Left hindlimb (tissue), 1 donor: ENCODE data around the gene SLAMF7.

Experiments
- DNase-seq: peaks from one replicate; pipeline ENCODE4 v3.0.0-alpha.2; 2018

Gene SLAMF7

GRCh38 chr1:160747717-160748116 is 8.7 kb downstream of the SLAMF7 start:
- DNase-seq = no peak

DNA sequence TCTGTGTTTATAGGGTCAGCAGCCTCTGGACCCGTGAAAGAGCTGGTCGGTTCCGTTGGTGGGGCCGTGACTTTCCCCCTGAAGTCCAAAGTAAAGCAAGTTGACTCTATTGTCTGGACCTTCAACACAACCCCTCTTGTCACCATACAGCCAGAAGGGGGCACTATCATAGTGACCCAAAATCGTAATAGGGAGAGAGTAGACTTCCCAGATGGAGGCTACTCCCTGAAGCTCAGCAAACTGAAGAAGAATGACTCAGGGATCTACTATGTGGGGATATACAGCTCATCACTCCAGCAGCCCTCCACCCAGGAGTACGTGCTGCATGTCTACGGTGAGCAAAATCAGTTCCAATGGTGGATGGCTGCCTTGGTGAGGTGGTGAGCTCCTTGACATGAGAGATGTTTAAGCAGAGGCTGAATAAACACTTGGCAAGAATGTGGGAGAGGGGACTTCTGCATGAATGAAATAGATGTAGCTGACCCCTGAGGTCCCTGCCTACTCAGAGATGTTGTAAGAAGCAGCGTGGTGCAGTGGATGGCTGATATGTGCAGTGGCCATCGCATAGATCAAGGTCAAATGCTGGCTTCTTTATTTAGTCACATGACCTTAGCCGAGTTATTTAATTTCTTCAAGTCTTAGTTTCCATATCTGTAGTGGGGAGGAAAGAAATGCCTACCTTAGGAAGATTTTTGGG is 9.3 kb downstream of the SLAMF7 start:
- no peak for DNase-seq

GRCh38 chr1:160748878-160749269 is 9.8 kb downstream of the SLAMF7 start:
- no peak for DNase-seq

DNA sequence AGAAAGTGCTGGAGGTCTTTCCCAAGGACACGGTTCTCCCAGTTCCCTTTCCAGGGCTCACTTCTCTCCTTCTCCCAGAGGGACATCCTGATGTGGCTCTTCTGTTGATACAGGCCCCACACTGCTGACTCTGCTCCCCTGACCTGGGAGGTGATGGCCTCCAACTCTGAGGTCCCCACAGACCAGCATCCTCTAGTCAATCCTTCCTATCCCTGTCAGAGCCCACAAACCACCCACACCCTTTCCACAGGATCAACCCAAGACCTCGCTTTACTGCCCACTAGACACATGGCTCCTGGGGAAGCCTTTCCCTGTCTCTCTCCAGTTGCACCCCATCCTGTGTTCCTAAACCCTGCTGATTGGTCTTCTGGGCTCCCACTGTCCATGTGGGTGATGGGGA is 11.6 kb downstream of the SLAMF7 start:
- DNase-seq = no peak

- DNase-seq = no peak
Measured at GRCh38 chr1:160752406-160752805, 13.4 kb downstream of the SLAMF7 start.

GRCh38 chr1:160752924-160753323 is 13.9 kb downstream of the SLAMF7 start:
- no peak for DNase-seq

GRCh38 chr1:160753594-160753993 is 14.5 kb downstream of the SLAMF7 start:
- DNase-seq = no peak

GRCh38 chr1:160755461-160755860 is 16.4 kb downstream of the SLAMF7 start:
- no peak for DNase-seq

DNA sequence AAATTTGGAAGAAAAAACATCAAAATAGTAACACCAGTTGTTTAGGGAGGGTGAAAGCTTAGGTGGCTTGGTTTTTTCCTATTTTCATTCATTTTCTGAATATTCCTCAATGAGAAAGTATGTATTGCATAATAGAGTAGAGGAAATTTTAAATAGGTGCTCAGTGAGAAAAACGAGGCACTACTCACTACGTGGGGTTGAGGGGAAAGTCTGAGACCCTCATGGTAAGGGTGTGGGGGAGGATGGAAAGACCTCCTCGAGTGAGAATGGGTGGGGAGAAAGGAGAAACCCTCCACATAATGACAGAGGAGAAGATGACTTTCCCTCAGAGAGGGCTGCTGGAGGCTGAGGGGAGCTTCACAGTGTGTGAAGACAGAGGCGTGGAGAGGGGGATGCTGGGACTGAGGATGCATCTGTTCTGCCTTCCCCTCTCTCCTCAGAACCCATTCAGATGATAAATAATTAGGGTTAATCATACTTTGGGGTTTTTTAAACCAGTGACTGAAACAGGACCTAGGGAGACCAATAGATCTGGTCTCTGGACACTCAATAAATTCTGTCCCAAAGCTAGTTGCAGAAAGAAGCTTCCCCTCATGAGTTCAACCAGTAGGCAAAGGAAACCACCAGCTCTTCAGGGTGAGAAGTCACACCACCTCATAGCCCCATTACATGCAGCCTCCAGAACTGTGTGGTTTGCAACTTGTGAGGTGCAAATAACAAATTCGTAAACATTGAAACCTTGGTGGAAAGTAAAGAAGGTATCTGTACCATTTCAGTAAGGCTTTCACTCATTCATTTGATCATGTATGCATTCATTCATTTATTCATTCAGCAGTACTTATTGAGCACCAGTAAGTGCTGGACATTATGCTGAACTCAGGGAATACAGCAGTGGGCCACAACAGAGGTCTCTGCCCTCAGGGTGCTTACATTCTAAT is 17.1 kb downstream of the SLAMF7 start:
- DNase-seq = no peak

- DNase-seq = no peak
Measured at GRCh38 chr1:160756849-160757201, 17.8 kb downstream of the SLAMF7 start.

GRCh38 chr1:160758521-160758920 is 19.5 kb downstream of the SLAMF7 start:
- no peak for DNase-seq

- DNase-seq = no peak
Measured at GRCh38 chr1:160759740-160760139, 20.7 kb downstream of the SLAMF7 start.

GRCh38 chr1:160761046-160761445 is 22.0 kb downstream of the SLAMF7 start:
- no peak for DNase-seq

DNA sequence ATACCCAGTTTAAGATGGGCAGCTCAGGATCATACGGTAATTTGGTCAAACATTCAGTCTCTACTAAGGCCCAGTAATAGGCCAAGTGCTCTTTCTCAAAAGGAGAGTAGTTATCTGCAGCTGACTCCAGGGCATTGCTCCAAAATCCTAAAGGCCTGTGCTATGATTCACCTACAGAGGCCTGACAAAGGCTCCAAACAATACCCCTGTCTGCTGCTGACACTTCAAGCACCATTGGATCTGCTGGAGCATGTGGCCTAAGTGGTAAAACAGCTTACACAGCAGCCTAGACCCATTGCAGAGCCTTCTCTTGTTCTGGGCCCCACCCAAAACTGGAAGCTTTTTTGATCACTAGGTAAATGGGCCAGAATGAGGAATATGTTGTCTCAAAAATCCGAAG is 22.8 kb downstream of the SLAMF7 start:
- no peak for DNase-seq

GRCh38 chr1:160763993-160764392 is 24.9 kb downstream of the SLAMF7 start:
- no peak for DNase-seq

DNA sequence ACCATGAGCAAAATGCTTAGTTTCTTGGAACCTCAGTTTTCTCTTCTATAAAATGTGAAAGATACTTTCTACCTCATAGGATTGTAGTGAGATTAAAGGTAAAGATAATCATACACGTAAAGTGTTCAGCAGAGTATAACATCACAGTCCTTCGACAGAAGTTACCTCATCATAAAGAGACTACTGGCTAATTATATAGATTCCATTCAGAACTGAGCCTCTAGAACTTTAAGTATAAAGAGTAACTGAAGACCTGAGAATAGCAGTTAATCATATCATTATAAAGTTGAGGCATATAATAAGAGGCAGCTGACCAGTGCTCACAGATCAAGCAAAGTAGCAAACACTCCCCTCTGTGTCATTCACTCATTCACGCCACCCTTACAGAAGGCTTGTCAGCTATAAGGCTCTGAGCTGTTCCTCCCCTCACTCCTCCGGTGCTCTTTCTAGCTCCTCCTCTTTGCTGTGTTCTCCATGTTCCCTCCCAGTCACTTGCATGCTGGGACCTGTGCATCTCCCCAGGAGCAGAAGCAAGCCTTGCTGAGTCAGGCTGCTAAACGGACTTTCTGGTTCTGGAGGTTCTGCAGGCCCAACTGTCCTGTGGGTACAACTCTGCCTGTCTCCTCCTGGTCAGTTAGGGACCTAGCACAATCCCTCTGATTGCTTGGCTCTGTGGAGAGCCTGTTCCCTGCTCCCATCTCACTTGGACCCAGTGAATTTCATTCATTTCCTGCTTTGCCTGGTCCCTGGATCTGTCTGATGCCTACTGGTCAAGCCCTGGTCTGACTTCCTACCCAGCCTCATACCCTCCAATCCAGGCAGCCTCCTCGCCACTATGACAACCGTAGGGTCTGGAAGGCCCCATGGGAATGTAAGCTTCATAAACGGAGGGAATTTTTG is 28.6 kb downstream of the SLAMF7 start:
- no peak for DNase-seq

DNA sequence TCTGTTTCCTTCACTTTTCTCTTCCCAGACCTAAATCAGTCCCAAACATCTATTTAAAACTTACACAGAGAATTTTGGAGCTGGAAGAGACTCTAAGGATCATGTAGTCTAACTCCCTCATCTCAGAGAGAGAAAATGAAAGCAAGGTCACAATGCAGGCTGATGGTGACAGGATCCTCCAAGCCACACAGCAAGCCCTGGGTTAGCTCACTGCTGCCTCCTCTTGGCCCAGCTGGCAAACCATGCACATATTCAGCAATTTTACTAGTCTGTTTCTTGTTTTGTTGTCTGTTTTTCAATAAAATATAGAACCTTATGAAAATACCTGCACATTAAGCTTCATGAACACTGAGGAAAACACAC is 29.2 kb downstream of the SLAMF7 start:
- DNase-seq = no peak

DNA sequence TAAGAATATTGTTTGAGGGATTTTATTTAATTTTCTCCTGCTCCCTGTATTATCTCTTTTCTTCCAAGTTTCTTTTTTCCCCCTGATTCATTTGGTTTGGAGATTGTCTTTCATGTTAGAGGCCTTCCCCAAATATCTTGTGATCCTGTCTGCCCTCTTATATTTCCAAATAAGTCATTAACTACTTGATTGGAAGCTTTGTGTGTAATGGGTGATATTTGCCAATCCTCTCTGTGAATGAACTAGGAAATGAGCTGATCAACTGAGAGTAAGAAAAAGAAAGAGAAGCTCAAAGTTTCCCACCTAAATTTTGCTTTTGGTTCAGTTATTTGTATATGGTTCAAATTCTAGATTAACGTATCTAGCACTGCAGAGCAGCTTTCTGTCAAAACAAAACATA is 33.3 kb downstream of the SLAMF7 start:
- no peak for DNase-seq

- no peak for DNase-seq
Measured at GRCh38 chr1:160773093-160773492, 34.0 kb downstream of the SLAMF7 start.

DNA sequence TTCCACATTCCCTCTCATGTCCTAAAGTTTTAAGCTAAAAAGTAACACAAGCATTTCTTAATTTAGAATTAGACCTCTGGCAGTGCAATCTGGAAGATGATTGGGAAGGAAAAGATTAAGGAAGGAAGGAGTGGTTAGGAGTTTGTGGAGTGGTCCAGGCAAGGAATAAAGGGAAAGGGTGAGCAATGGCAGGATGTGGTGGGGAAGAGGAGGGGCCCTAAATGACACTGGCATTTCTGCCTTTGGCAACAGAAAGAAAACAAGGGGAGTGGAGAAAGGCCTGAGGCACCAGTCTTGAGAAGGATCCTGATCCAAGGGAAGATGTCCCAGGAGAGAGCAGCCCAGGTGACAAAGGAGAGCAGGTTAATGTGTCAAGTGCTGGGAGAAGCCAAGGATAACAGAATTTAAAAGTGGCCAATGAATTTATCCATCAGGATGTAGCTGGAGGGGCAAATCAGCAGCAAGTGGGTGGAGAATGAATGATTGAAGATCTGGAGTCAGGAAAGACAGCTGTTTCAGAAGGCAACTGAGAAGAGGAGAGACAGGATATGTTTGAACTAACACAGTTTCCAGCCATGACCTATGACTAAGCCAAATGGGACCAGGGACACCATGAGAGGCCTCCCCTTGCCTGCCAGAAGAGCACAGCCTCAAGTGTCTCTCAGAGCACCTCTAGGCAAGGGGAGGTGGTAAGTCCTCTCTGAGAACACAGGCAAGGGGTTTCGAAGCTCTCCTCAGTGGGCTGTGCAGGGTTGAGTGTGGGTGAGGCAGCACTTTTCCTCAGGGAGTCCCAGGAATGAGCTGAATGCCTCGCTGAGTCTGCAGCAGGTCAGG is 36.1 kb downstream of the SLAMF7 start:
- DNase-seq = no peak

DNA sequence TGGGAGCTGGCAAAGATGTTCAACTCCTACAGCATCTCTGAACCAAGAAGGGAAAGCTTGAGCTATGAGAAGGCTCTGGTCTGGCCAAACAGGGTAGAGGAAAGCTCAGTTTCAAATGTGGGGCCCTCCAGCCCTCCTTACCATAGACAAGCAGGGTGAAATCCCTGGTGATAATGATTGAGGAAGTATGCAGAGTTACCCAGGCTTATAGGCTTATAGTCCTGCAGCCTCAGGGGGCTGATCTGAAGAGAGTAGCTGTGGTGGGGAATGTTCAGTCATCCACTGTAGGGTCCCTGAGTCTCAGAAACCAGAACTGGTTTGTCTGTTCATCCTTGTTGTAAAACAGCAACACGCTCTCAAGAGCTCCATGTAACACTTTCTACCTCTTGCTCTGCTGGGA is 37.1 kb downstream of the SLAMF7 start:
- no peak for DNase-seq

- no peak for DNase-seq
Measured at GRCh38 chr1:160777486-160778089, 38.5 kb downstream of the SLAMF7 start.
